ENCODE measurements around the gene LCE1A. TPM values are rescaled to one million over a fixed set of nuclear protein-coding genes. Genes with fewer than 3 reads are reported as not detected.

The LCE1A gene
- polyA plus RNA-seq, 1 donor (not counting 4 experiments of a cell fraction or from before 2014, with no cell fraction given), result not detected

DNA sequence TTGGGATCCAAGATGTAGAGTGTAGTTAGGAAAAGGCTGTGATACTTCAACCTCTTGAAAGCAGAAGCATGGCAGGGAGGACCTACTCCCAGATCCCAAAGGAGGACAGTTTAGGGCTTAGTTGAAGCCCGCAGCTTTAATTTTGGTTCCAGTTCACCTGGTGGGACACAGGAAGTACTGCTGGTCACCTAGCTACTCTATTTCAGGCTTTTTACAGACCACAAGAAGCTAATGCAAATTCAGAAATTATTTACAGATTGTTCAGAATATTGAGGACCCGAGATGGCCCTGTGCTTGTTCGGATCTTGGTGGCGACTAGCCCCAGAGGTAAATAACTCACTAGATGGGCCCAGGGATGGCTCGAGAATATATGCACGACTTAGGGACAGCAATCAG lies 44.5 kb downstream of the LCE1A start:
- no peak for TF ChIP-seq CTCF (optimal IDR thresholded peaks at IDR 0.05 in 1 of 3, IDR thresholded peaks at IDR 0.05 in 1 of 3, conservative IDR thresholded peaks at IDR 0.05 in 1 of 3; ENCODE audit: extremely low read depth in 1 of 3, insufficient read depth in 2 of 3, low read length in 3 of 3)
- H3K36me3 ChIP-seq (ENCODE audit: control insufficient read depth in 2 of 2, extremely low read depth in 1 of 2, insufficient read depth in 2 of 2, low read length in 2 of 2), result no peaks in the 10 kb centered on the region
- DNase-seq (ENCODE audit: low read depth, low spot score) (no peak), FAIRE-seq (no peak)
- no peak overlapping the region for H3K9ac ChIP-seq (ENCODE audit: control insufficient read depth, extremely low read depth, insufficient read depth, low read length)
- no peaks in the 10 kb centered on the region for H3K9me1 ChIP-seq (ENCODE audit: control insufficient read depth, extremely low read depth, insufficient read depth, low read length)
- no peaks in the 10 kb centered on the region for H3K27me3 ChIP-seq (ENCODE audit: control insufficient read depth, extremely low read depth, insufficient read depth, low read length)
- peak overlapping the region; percentile 36 for H2AFZ ChIP-seq (ENCODE audit: control insufficient read depth, low read length)
- H3K4me1 ChIP-seq (ENCODE audit: control insufficient read depth, extremely low read depth, insufficient read depth, low read length), result no peaks in the 10 kb centered on the region
- no peak overlapping the region for H3K27ac ChIP-seq (ENCODE audit: control insufficient read depth, insufficient read depth, low read length)
- H3K4me3 ChIP-seq (ENCODE audit: control insufficient read depth in 2 of 3, extremely low read depth in 1 of 3, insufficient read depth in 2 of 3, low read depth in 1 of 3, low read length in 3 of 3), result no peak overlapping the region
- H4K20me1 ChIP-seq (ENCODE audit: control insufficient read depth, extremely low read depth, insufficient read depth, low read length), result no peaks in the 10 kb centered on the region
- dilution Hi-C loops (cut with MboI; ENCODE audit: extremely low pct_ligation_motif_present, low sequenced_read_pairs), result no loop called here
- H3K9me3 ChIP-seq (ENCODE audit: control insufficient read depth, low read depth, low read length), result no peaks in the 10 kb centered on the region
- H3K79me2 ChIP-seq (ENCODE audit: control insufficient read depth, insufficient read depth, low read length), result no peaks in the 10 kb centered on the region
- H3K4me2 ChIP-seq (ENCODE audit: control insufficient read depth, extremely low read depth, insufficient read depth, low read depth, low read length), result no peak overlapping the region

DNA sequence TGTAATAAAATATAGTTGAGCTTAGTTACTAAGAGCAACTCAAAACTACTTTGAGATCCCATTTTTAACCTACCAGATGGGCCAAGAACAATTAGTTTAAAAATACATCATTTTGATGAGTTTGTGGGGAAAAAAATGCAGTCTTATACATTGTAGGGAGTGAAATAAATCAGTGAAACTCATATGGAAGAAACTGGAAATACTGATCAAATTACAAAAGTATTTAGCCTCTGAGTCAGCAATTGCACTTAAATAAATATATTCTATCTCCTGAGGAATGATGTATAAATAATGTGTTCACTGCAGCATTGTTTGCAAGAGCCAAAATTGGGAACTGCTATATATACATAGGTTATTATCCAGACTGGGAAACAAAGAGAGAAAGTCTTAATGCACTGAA lies 46.2 kb downstream of the LCE1A start:
- no peak overlapping the region for H3K4me2 ChIP-seq (ENCODE audit: control insufficient read depth, extremely low read depth, insufficient read depth, low read depth, low read length)
- FAIRE-seq, result no peak

More for the DNA sequence above, 46.2 kb downstream of the LCE1A start:
- peaks cover under 1% of the 10 kb centered on the region for H3K4me1 ChIP-seq (ENCODE audit: control insufficient read depth, extremely low read depth, insufficient read depth, low read length)
- no peak overlapping the region for H3K27ac ChIP-seq (ENCODE audit: control insufficient read depth, insufficient read depth, low read length)
- dilution Hi-C loops (cut with MboI; ENCODE audit: extremely low pct_ligation_motif_present, low sequenced_read_pairs), result no loop called here
- no peak overlapping the region for H3K4me3 ChIP-seq (ENCODE audit: control insufficient read depth in 2 of 3, extremely low read depth in 1 of 3, insufficient read depth in 2 of 3, low read depth in 1 of 3, low read length in 3 of 3)
- no peaks in the 10 kb centered on the region for H3K9me1 ChIP-seq (ENCODE audit: control insufficient read depth, extremely low read depth, insufficient read depth, low read length)
- no peaks in the 10 kb centered on the region for H3K27me3 ChIP-seq (ENCODE audit: control insufficient read depth, extremely low read depth, insufficient read depth, low read length)
- DNase-seq (ENCODE audit: low read depth, low spot score), result no peak
- H3K9ac ChIP-seq (ENCODE audit: control insufficient read depth, extremely low read depth, insufficient read depth, low read length), result no peak overlapping the region
- no peak for TF ChIP-seq EZH2 (IDR thresholded peaks at IDR 0.05; ENCODE audit: low read length)
- TF ChIP-seq CTCF (optimal IDR thresholded peaks at IDR 0.05 in 1 of 3, IDR thresholded peaks at IDR 0.05 in 1 of 3, conservative IDR thresholded peaks at IDR 0.05 in 1 of 3; ENCODE audit: extremely low read depth in 1 of 3, insufficient read depth in 2 of 3, low read length in 3 of 3), result no peak
- no peaks in the 10 kb centered on the region for H3K36me3 ChIP-seq (ENCODE audit: control insufficient read depth in 2 of 2, extremely low read depth in 1 of 2, insufficient read depth in 2 of 2, low read length in 2 of 2)
- H2AFZ ChIP-seq (ENCODE audit: control insufficient read depth, low read length), result no peak overlapping the region
- H4K20me1 ChIP-seq (ENCODE audit: control insufficient read depth, extremely low read depth, insufficient read depth, low read length), result no peaks in the 10 kb centered on the region
- H3K9me3 ChIP-seq (ENCODE audit: control insufficient read depth, low read depth, low read length), result no peaks in the 10 kb centered on the region
- H3K79me2 ChIP-seq (ENCODE audit: control insufficient read depth, insufficient read depth, low read length), result no peaks in the 10 kb centered on the region
